ENCODE results near the gene FGF23. TPM values are rescaled to one million over a fixed set of nuclear protein-coding genes. Genes with fewer than 3 reads are reported as not detected.
A peak's percentile ranks its signal among the peaks of the same experiment; 100 is the strongest.
"Not testable (repeated sequence)": the region's sequence is repeated elsewhere in the genome, so short reads cannot be mapped to it uniquely, and the experiment has no call there.

Gene FGF23
- not detected for polyA plus RNA-seq (2012; ENCODE audit: insufficient read depth, insufficient read length)

DNA sequence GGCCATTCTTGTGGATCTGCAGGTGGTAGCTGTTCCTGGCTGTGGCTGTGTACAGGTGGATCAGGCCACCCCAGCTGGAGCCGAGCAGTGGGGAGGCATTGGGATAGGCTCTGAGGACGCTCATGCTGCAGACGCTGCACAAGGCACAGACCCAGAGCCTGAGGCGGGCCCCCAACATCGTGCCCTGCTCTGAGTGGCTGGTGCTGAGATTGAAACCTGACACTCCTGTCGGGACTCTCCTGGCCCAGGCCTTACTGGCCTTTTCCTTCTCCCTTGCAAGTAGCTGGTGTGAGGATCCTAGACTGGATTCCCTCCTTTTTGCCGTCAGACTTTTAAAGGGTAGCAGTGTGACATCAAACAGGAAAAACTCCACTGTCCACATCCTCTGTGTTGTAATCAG, at the start of gene FGF23:
Gene FGF23 (minus strand): TSS at position 308 of the 400 bp plus-strand sequence. CDS start 130 bp downstream, at position 178.
- DNase-seq (ENCODE audit: low read depth, low spot score) = no peak

DNA sequence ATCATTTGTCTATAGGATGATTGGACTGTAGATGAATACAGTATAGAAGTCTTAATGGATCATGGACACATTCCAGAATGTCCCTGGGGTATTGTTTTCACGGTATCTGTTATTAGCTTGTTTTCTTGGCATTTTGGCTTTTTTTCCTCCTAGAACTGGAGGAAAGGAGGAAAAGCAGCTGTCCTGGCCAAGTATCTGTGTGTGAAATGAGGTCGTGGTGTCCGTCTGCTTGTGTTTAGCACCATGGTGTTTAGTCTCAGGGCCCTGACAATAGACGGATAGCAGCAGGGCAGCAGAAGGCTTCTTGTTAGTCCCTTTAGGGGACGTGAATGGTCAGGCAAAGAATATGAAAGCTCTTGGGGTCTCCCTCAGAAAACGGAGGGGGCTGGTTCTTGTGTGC, 44.9 kb upstream of the FGF23 start:
- DNase-seq (ENCODE audit: low read depth, low spot score) = no peak
- H3K4me3 ChIP-seq (ENCODE audit: low read length) = no peak overlapping the region

More for the DNA sequence above, at the start of gene FGF23:
- no peak within 1 kb of the TSS for H3K4me3 ChIP-seq (ENCODE audit: low read length)

DNA sequence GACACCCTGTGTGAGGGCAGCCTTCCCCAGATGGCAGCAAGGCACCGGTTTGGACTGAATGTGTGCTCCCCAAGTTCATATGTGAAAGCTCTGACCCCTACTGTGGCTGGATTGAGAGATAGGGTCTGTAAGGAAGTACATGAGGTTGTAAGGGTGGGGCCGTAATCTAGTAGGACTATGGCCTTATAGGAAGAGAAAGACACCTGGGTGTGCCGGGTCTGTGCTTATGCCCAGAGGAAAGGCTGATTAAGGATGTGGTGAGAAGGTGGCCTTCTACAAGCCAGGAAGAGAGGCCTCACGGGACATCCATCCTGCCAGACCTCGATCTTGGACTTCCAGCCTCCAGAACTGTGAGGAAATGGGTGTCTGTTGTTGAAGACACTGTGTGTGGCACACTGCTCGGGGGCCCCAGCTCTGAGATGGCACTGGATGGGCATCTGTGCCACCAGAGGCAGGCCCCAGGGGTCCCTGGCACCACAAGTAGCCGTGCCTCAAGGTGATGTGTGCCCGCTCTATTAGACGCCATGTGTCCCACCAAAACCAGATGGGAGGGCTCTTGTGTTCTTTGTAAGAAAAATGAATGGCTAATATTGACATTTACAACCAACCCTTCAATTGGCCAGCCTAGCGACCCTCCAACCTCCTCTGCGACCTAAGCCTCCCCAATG, 44.1 kb upstream of the FGF23 start:
- no peak for DNase-seq (ENCODE audit: low read depth, low spot score)
- no peak overlapping the region for H3K4me3 ChIP-seq (ENCODE audit: low read length)

DNA sequence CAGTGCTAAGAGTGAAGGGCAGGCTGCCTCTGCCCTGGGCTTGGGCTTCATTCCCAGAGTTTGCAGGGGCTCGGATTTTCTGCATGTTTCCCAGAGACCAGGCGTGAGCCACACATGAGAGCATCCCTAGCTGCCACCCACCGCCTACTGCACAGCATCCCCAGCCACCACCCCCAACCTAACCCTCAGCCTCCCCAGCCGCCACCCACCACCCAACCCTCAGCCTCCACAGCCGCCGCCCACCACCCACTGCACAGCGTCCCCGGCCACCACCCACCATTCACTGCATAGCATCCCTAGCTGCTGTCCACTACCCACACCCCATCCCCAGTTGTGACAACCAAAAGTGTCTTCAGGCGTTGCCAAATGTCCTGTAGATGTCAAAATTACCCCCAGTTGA, 43.5 kb upstream of the FGF23 start:
- DNase-seq (ENCODE audit: low read depth, low spot score) = no peak
- no peak overlapping the region for H3K4me3 ChIP-seq (ENCODE audit: low read length)

DNA sequence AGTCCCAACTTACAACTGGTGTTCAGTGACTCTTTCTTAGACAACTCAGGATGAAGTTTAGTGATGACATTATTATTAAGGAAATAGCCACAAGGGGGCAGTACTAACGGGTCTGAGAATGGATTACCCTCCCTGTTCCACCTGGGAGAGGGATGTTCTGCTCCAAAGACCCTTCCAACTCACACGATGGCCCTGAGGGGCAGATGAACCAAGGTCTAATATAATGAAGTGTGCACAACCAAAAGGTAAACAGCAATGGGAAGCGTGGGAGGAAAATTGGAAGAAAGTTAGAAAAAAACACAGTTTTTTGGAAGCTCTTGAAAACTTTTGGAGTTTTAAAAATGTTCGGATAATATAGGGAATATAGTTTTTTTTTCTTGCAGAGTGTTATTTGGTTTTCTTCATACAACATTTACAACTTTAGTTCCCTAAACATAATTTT, 42.1 kb upstream of the FGF23 start:
- peak; percentile 29 for DNase-seq (ENCODE audit: low read depth, low spot score)
- no peak overlapping the region for H3K4me3 ChIP-seq (ENCODE audit: low read length)

DNA sequence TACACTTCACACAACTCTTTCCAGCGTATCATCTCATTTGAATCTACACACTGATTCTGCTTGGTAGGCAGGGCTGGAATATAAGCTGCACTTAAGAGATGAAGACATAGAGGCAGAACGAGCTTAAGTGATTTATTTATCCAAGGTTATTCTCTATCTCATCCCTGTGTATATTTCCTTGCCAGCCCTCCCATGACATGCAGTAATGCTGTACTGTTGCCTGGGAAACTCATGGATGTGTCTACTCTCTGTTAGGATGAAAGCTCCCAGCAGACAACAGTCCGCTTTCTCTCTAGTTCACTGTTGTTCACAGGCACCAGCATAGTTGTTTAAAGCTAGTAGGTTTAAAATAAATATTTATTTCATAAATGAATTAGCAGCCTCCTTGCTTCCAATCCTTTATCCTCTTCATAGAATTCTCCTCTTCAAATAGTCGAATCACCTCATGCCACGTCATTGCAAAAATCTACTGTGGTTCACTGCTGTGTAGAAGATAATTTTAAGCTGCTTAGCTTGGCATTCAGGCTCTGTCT, 40.7 kb upstream of the FGF23 start:
- no peak for DNase-seq (ENCODE audit: low read depth, low spot score)

DNA sequence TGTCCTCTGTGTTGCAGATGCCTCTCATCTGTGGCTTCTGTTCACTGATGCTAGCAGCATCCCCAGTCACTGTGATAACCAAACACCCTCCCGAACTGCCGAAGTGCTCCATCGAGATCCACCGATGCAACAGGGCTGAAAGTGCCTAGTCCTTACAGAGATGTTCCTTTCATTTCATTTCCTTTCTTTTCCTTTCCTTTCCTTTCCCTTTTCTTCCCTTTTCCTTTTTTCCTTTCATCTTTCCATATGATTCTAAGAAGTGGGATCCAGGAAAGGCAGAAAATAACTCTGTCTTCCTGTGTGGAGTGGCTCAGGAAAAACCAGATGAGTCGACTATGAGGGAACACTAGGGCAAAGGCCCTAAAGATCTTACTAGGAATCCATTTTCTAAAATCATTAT, 39.4 kb upstream of the FGF23 start:
- no peak for DNase-seq (ENCODE audit: low read depth, low spot score)
- H3K4me3 ChIP-seq (ENCODE audit: low read length) = no peak overlapping the region

More for the DNA sequence above, 40.7 kb upstream of the FGF23 start:
- no peak overlapping the region for H3K4me3 ChIP-seq (ENCODE audit: low read length)

DNA sequence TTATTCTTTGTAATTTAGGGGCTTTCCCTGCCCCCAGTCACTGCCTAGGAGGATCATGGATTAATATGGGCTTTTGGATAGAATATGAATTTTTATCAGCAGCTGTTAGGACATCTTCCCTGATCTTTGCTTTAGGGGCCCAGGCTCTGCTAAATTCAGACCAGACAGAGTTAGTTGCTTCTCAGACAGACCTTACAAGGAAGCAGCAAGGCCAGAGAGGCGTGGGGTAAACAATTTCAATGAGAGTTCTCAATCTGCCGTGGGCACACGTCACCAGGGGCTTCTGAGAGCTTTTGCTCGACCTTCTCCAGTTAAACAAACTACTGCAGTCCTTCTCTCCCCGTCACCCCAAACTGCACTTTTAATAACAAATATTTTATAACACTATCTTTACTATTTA, 38.4 kb upstream of the FGF23 start:
- H3K4me3 ChIP-seq (ENCODE audit: low read length) = no peak overlapping the region
- DNase-seq (ENCODE audit: low read depth, low spot score) = no peak

DNA sequence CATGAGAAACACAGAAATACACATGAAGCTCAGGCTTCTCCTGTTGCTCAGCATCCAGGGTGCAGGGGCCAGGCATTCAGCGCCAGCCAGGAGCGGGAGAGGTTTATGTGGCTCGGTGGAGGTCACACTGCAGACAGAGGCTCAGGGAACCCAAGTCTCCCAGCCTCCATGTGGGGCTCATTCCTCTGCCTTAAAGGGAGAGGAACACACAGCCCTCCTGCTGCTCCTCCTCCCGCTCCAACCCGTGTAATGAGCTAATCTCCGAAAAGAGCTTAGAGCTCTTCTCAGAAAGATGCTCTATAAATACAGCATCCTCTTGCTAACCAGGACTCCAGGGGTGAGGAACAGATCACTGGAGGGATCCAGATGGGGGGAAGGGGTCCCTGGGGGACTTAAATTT, 37.9 kb upstream of the FGF23 start:
- DNase-seq (ENCODE audit: low read depth, low spot score) = no peak
- H3K4me3 ChIP-seq (ENCODE audit: low read length) = no peak overlapping the region

DNA sequence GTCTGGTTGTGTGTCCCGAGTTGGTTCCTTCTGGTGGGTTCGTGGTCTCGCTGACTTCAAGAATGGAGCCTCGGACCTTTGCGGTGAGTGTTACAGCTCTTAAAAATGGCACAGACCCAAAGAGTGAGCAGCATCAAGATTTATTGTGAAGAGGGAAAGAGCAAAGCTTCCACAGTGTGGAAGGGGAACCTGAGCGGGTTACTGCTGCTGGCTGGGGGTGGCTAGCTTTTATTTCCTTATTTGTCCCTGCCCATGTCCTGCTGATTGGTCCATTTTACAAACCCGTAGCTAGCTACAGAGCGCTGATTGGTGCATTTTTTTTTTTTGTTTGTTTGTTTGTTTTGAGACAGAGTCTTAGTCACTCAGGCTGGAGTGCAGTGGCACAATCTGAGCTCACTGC, 36.8 kb upstream of the FGF23 start:
- no peak for DNase-seq (ENCODE audit: low read depth, low spot score)
- no peak overlapping the region for H3K4me3 ChIP-seq (ENCODE audit: low read length)

DNA sequence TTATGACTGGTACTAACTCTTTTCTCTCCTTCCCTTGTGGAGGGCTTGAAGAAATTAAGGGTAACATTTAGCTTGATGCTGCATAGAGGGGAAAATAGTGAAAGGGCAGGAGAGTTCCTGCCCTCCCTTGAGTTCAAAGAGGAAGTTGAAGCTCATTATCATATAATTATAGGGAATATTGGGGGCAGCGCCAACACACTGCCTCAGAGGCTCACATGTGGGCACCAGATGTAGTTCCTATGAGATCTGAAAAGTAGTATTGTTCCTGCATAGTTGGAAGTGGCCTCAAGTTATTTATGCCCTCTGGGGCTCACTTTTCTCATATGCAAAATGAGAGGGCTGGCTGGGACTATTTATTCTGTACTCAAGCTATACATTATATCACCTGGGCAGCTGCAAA, 33.0 kb upstream of the FGF23 start:
- no peak overlapping the region for H3K4me3 ChIP-seq (ENCODE audit: low read length)
- DNase-seq (ENCODE audit: low read depth, low spot score) = no peak

DNA sequence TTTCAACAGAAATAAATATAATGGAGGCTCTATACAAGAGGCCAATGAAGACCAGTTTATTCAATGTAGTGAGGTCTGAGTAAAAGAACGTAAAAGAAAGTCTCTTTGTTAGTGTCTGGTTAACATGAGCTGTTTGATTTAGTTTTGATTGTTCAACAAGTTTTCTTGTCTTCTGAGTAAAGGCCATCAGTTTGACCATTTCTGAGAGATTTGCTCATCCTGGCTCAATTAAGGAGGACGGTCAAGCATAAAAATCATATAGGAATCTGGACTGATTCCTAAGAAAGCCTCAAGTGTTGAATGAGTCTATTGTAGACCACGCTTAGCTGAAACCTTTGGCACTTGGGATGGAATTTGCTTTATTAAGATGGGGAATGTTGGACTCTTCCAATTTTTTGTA, 32.5 kb upstream of the FGF23 start:
- no peak overlapping the region for H3K4me3 ChIP-seq (ENCODE audit: low read length)
- DNase-seq (ENCODE audit: low read depth, low spot score) = no peak

DNA sequence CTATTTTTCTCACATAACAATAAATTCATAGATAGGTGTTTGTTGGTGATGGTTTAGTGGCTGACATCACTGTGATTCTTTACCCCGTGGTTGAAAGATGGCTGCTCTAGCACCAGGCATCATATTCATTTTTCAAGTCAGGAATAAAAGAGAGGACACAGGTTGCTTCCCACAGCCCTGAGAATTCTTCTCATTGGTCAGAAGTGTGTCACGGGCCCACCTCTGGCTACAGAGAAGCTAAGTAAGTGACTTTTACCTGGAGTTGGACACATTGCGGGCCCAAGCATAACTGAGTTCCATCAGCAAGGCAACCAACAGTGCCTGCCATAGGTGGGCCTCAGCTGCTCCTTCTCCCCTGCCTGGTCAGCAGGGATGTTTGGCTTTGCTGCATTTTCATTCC, 27.6 kb upstream of the FGF23 start:
- DNase-seq (ENCODE audit: low read depth, low spot score) = no peak
- H3K4me3 ChIP-seq (ENCODE audit: low read length) = no peak overlapping the region

DNA sequence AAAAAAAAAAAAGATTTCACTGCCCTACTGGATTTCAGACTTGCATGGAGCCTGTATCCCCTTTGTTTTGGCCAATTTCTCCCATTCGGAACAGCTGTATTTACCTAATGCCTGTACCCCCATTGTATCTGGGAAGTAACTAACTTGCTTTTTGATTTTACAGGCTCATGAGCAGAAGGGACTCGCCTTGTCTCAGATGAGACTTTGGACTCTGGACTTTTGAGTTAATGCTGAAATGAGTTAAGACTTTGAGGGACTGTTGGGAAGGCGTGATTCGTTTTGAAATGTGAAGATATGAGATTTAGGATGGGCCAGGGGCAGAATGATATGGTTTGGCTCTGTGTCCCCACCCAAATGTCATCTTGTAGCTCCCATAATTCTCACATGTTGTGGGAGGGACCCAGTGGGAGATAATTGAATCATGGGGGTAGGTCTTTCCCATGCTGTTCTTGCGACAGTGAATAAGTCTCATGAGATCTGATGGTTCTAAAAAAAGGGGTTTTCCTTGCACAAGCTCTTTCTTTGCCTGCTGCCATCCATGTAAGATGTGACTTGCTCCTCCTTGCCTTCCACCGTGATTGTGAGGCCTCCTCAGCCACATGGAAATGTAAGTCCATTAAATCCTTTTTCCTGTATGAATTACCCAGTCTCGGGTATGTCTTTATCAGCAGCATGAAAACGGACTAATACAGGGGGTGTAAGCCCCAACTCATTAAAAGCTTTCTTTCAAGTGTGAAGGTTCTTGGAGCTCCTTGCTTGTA, 25.5 kb upstream of the FGF23 start:
- not testable (repeated sequence) for H3K4me3 ChIP-seq (ENCODE audit: low read length); DNase-seq (ENCODE audit: low read depth, low spot score)

DNA sequence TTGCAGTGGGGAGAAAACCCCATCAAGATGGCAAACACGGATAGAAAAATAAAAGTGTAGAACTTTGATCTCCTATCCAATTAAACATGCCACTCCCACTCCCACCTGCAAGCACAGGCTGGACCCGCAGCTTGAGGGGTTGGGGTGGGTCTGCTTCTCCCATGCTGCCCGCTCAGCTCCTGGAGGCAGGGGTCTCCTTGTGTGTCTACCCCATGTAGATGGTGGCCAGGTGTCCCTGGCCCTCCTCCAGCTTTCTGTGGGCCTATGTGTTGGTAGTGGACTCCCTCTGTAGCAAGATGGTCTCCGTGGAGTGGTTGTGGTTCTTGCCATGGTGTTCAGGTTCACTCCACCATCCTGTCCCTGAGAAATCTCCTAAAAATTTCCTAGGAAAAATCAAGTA, 23.5 kb upstream of the FGF23 start:
- no peak overlapping the region for H3K4me3 ChIP-seq (ENCODE audit: low read length)
- DNase-seq (ENCODE audit: low read depth, low spot score) = no peak

DNA sequence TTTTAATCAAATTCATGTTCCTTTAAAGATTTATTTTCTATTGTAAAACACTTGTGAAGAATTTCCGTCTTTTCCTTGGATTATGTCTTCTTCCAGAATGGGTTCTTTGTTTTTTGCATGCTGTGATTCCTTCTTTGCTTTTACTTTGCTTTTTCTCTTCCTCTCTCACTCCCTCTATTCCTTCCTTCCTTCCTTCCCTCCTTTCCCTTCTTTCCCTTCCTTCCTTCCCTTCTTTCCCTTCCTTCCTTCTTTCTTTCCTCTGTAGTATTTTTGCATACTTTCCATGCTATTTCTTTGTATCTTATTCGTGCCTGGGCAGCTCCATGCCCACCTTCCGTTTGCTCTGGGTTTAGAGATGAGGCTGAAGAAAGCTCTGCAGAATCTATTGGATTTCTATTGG, 21.6 kb upstream of the FGF23 start:
- no peak overlapping the region for H3K4me3 ChIP-seq (ENCODE audit: low read length)
- DNase-seq (ENCODE audit: low read depth, low spot score) = no peak

DNA sequence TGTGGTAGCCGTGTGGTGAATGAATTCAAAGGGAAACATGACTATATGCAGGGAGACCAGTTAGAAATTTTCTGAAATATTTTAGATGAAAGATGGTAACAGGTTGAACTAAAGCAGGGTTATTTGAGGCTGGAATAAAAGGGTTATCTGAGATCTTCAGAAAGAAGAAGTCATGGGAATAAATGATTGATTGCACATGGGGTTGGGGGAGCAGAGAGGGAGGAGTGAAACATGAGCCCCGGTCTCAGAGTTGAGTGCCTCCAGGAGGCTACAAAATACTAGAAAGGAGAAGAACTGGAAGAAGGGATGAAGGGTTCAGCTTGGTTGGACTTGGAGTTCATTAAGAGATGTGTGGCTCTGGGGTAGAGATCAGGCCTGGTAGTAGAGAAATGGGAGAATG, 16.3 kb upstream of the FGF23 start:
- H3K4me3 ChIP-seq (ENCODE audit: low read length) = no peak overlapping the region
- DNase-seq (ENCODE audit: low read depth, low spot score) = no peak

DNA sequence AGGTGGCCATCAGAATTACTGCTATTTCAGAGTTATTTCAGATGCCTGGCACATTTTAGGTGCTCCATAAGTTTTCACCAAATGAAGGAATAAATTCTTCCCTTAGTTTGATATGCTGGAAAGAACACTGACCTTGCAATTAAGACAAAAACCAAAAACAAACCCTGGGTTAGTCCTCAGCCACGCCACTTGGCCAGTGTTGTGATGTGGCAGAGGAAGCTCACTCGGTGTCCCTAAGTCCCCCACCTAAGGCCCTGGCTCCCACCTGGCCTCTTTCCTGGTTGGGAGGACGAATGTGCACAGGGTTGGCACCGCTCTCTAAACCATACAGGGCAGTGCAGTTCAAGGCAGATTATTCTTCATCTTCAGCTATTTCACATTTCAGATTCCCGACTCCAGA, 13.7 kb upstream of the FGF23 start:
- no peak for DNase-seq (ENCODE audit: low read depth, low spot score)
- H3K4me3 ChIP-seq (ENCODE audit: low read length) = no peak overlapping the region

DNA sequence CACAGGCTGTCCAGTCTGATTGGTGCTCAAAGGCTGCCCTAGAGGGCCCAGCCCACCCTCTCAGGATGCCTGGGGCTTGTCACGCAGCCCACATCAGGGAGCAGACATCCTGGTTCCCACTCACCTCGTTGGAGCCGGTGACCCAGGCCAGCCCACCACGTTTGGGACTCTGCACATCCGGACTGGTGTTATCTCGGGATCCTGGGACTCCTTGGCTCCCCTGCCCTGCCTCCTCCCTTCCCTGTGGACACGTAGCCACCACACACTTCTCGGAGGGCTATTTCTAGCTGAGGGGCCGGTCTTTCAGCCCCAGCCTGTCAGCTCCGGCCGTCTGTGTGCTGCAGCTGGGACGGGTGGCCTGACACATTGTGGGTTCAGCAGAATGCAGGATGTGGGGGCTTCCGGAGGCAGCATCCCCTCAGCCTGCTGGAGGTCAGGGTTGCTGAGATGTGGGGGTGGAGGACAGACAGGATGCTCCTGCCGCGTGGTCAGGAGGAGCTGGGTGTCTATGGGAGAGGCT, 12.8 kb upstream of the FGF23 start:
- H3K4me3 ChIP-seq (ENCODE audit: low read length) = no peak overlapping the region
- DNase-seq (ENCODE audit: low read depth, low spot score) = no peak

DNA sequence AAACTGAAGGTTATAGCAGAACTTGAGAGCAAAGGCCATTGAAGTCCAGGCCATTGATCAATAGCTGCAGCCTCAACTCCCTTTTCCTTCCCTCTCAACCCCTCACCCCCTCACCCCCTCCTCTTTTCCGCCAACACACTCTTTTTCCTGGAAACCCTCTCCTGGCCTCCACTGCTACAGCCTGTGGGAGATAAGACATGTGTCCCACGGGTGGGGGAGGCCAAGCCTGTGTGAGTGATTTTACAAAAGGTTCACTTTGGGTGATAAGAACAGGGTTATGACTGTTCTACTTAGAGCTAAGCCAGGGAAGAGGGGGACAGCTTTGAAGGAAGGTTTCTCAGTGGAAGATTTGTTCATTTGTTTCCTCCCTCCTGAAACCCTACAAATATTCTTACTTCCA, 9.2 kb upstream of the FGF23 start:
- H3K4me3 ChIP-seq (ENCODE audit: low read length) = no peak overlapping the region
- DNase-seq (ENCODE audit: low read depth, low spot score) = no peak
